Muscle layer of duodenum (tissue), 2 donors: ENCODE results near the gene HSF5.

Experiments used
- H3K27ac ChIP-seq: one replicate; pipeline ENCODE4 v1.7.0; 2013; ENCODE audit warnings: mild to moderate bottlenecking, low read length
- H3K27me3 ChIP-seq: one replicate; pipeline ENCODE4 v1.7.0; 2013; ENCODE audit warnings: low read depth, mild to moderate bottlenecking, control low read depth, low read length
- H3K36me3 ChIP-seq, 2 donors: one replicate each; pipeline ENCODE4 v1.7.0; 2013; ENCODE audit warnings: low read length in 2 of 2, control low read depth in 1 of 2, mild to moderate bottlenecking in 1 of 2; ENCODE audit not compliant: insufficient read depth in 2 of 2, control insufficient read depth in 1 of 2
- H3K4me1 ChIP-seq, 2 donors: one replicate each; pipeline ENCODE4 v1.7.0; 2013; ENCODE audit warnings: low read length in 2 of 2, mild to moderate bottlenecking in 2 of 2, control low read depth in 1 of 2, moderate library complexity in 1 of 2; ENCODE audit not compliant: insufficient read depth in 2 of 2, control insufficient read depth in 1 of 2
- H3K4me3 ChIP-seq, 2 donors: one replicate each; pipeline ENCODE4 v1.7.0; 2013; ENCODE audit warnings: low read length in 2 of 2, low read depth in 1 of 2, mild to moderate bottlenecking in 1 of 2
- H3K9me3 ChIP-seq, 2 donors: one replicate each; pipeline ENCODE4 v1.7.0; 2013; ENCODE audit warnings: low read length in 2 of 2, control low read depth in 1 of 2, mild to moderate bottlenecking in 1 of 2; ENCODE audit not compliant: control insufficient read depth in 1 of 2
- donor health status: healthy.

Gene HSF5

DNA sequence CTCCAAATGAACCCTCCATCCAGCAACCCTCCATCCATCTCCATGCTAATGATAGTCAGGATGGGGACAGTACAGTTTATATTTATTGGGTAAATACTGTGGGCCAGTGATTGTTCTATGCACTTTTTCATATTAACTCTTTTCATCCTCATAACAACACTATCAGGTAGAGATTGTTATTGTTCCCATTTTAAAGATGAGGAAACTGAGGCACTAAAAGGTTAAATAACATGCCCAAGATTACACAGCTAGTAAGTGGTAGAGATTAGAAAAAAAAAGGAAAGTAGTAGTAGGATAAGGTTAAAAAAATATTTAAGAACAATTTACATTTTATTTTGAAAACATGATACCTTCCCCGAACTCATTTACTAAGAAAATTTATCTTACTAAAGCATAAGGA lies 114.3 kb downstream of the HSF5 start:
- Histone ChIP-seq H3K27me3 (no peaks in the 10 kb centered on the region), H3K4me1 (peaks cover 0 to 5% of the 10 kb centered on the region in 2 donors), H3K4me3 (no peak overlapping the region), H3K9me3 (no peaks in the 10 kb centered on the region), H3K27ac (no peak overlapping the region), H3K36me3 (no peaks in the 10 kb centered on the region)

DNA sequence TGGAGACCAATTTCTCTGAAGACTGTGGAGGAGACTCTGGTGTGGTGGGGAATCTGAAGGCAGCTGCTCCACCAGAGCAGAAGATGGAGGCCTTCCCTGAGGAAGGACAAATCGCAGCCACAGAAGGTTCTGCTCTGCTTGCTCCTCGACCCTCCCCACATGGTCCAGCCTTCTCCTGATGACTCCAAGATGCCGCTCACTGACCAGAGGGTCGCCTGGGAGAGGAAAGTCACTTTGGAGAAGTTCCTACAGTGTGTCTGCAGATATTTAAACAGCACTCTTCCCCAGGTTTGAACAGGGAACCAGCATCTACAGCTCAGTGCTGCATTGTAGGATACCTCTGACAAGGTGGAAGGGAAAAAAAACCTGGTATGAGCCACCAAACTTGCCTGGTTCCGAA lies 115.2 kb downstream of the HSF5 start:
- H3K4me1 ChIP-seq = peaks cover 0 to 5% of the 10 kb centered on the region in 2 donors
- H3K27me3 ChIP-seq = no peaks in the 10 kb centered on the region
- no peaks in the 10 kb centered on the region for H3K36me3 ChIP-seq
- no peak overlapping the region for H3K27ac ChIP-seq
- H3K9me3 ChIP-seq = no peaks in the 10 kb centered on the region
- H3K4me3 ChIP-seq = no peak overlapping the region

DNA sequence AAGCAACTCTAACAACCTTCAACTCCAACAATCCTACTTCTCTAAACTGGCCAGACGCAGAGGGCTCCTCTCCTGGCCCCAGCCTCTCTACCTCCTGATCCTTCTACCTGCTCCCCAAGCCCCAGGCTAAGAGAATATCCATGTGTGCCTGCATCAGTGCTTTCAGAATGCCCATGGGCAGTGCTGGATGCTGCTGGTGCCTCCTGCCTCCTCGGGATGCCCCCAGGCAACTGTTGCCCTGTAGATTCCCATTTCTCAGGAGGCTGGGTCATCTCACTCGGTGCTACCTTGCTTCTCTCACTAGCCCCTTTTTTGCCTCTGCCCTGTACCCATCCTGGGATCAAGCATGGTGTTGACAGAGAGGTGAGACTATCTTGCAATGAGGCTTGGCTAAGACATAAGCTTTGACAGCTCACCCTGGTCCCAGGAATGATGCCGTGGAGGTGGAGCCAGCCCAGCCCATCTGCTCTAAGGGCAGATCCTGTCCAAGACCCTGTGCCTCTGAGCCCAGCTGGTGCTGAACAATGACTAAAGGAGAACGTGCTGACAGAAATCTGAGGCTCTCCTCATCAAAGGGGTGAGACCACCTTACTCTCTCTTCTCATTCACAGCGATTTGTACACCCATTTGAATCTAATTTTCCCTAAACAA lies 116.8 kb downstream of the HSF5 start:
- Histone ChIP-seq H3K9me3 (no peaks in the 10 kb centered on the region), H3K27ac (no peak overlapping the region), H3K36me3 (no peaks in the 10 kb centered on the region), H3K27me3 (no peaks in the 10 kb centered on the region), H3K4me3 (no peak overlapping the region), H3K4me1 (peaks cover 0 to 5% of the 10 kb centered on the region in 2 donors)

DNA sequence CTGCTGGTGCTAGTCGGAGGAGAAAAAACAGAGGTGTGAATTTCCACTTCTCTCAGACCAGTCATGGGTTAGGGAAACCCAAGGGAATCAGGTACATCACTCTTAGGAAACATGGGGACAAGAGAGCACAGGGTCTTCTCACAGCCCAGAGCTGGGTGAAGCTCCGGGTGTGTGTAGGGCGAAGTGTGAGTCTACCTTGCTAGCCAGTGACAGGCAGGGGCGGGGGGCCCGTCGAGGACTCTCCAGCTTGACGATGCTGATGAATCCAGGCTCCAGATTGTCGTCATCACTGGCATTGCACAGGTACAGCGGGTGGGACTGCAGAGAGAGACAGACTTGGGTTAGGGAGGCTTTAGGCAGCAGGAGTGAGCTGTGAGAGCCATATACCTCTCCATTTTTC lies 117.5 kb downstream of the HSF5 start:
- Histone ChIP-seq H3K27ac (no peak overlapping the region), H3K4me3 (no peak overlapping the region), H3K4me1 (peaks cover 0 to 9% of the 10 kb centered on the region in 2 donors), H3K36me3 (no peaks in the 10 kb centered on the region), H3K27me3 (no peaks in the 10 kb centered on the region), H3K9me3 (no peaks in the 10 kb centered on the region)

DNA sequence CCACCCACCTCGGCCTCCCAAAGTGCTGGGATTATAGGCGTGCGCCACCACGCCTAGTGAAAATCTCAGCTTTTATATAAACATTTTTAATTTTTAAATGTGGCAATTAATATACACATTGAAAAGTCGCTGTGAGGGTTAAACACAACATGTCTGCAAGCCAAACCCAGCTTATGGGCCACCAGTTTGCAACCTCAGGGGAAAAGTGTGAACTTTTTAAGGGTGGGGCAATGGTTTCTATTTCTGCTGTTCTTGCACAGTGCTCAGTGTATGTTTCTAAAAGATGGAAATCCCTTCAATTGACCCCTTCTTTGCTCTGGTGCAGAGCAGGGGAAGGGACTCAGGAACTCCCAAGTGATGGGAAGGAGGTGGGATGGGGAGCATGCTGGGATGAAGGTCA lies 117.9 kb downstream of the HSF5 start:
- no peak overlapping the region for H3K27ac ChIP-seq
- H3K4me3 ChIP-seq = no peak overlapping the region
- H3K36me3 ChIP-seq = no peaks in the 10 kb centered on the region
- no peaks in the 10 kb centered on the region for H3K9me3 ChIP-seq
- H3K4me1 ChIP-seq = peaks cover 0 to 6% of the 10 kb centered on the region in 2 donors
- no peaks in the 10 kb centered on the region for H3K27me3 ChIP-seq
